GM18858 (cell line): ENCODE results near the gene GJB4.
"Not testable (repeated sequence)": the region's sequence is repeated elsewhere in the genome, so short reads cannot be mapped to it uniquely, and the experiment has no call there.

Source experiments
- ATAC-seq: cut with Tn5 transposase; IDR thresholded peaks from one replicate; pipeline ENCODE4 v1.9.1; 2021; ENCODE audit not compliant: unreplicated experiment

The GJB4 gene

DNA sequence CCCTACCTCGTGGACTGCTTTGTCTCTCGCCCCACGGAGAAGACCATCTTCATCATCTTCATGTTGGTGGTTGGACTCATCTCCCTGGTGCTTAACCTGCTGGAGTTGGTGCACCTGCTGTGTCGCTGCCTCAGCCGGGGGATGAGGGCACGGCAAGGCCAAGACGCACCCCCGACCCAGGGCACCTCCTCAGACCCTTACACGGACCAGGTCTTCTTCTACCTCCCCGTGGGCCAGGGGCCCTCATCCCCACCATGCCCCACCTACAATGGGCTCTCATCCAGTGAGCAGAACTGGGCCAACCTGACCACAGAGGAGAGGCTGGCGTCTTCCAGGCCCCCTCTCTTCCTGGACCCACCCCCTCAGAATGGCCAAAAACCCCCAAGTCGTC is 35.2 kb downstream of the GJB4 start:
- ATAC-seq: no peak

GRCh38 chr1:34795916-34796315 is 36.4 kb downstream of the GJB4 start:
- no peak for ATAC-seq

GRCh38 chr1:34796990-34797389 is 37.5 kb downstream of the GJB4 start:
- ATAC-seq: no peak

GRCh38 chr1:34800214-34800613 is 40.7 kb downstream of the GJB4 start:
- no peak for ATAC-seq

- no peak for ATAC-seq
Measured at GRCh38 chr1:34803770-34804169, 44.2 kb downstream of the GJB4 start.

DNA sequence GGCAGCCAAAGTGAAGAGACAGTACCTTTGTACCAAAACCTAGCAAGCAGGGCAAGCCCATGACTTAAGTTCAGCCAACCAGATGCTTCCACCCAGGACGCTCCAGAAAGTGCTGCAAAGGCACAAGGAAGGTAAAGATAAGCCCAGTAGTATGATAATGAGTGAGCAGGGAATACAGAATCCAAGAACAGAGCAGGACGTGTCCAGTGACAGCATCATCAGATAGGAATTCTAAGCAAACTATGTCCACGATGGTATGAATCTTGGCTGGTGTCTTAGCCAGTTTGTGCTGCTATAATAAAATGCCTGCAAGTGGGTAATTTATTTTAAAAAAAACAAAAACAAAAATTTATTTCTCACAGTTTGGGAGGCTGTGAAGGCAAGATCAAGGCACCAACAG is 46.9 kb downstream of the GJB4 start:
- ATAC-seq: no peak

- no peak for ATAC-seq
Measured at GRCh38 chr1:34808051-34808810, 48.7 kb downstream of the GJB4 start.

DNA sequence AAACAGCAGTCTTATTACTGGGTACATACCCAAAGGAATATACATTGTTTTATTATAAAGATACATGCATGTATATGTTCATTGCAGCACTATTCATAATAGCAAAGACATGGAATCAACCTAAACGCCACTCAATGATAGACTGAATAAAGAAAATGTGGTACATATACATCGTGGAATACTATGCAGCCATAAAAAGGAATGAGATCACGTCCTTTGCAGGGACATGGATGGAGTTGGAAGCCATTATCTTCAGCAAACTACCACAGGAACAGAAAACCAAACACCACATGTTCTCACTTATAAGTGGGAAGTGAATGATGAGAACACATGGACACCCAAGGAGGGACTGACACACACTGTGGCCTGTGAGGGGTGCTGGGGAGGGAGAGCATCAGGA is 51.2 kb downstream of the GJB4 start:
- not testable (repeated sequence) for ATAC-seq
